ENCODE data around the gene RIPOR2.

DNA sequence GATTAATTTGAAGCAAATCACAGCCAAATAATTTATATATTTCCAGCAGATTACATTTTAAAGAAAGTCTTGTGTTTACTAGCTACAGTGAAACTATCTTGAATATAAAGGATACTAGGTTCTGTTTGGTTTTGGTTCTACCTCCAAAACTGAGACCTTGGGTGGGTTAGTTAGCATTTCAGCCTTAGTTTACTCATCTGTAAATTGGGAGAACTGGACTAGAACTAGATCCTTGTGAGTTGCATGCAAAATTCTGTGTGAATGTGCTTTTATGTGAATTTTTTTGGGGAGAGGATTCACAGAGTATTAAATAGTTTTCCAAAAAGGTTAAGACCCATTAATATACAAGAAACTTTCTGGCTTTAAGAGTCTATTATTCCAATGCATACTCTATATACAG lies 156.9 kb downstream of the RIPOR2 start:
- TF ChIP-seq ZNF10 (tag by site-specific recombination; IDR thresholded peaks at IDR 0.05) (no peak), BCL11A (tag by site-specific recombination; IDR thresholded peaks at IDR 0.05; ENCODE audit: low read depth) (no peak), ZNF138 (tag by site-specific recombination; IDR thresholded peaks at IDR 0.05; ENCODE audit: borderline replicate concordance) (no peak), CTCF (tag by site-specific recombination; IDR thresholded peaks at IDR 0.05) (no peak), ZNF624 (tag by site-specific recombination; IDR thresholded peaks at IDR 0.05) (no peak), ZNF354C (tag by site-specific recombination; IDR thresholded peaks at IDR 0.05; ENCODE audit: borderline replicate concordance, low read depth) (no peak), ZNF660 (tag by site-specific recombination; IDR thresholded peaks at IDR 0.05) (no peak), ZSCAN23 (tag by site-specific recombination; IDR thresholded peaks at IDR 0.05) (no peak)
- TF ChIP-seq, protein P1, sequence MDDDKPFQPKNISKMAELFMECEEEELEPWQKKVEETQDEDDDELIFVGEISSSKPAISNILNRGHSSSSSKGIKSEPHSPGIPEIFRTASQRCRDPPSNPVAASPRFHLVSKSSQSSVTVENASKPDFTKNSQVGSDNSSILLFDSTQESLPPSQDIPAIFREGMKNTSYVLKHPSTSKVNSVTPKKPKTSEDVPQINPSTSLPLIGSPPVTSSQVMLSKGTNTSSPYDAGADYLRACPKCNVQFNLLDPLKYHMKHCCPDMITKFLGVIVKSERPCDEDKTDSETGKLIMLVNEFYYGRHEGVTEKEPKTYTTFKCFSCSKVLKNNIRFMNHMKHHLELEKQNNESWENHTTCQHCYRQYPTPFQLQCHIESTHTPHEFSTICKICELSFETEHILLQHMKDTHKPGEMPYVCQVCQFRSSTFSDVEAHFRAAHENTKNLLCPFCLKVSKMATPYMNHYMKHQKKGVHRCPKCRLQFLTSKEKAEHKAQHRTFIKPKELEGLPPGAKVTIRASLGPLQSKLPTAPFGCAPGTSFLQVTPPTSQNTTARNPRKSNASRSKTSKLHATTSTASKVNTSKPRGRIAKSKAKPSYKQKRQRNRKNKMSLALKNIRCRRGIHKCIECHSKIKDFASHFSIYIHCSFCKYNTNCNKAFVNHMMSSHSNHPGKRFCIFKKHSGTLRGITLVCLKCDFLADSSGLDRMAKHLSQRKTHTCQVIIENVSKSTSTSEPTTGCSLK (tag by site-specific recombination; IDR thresholded peaks at IDR 0.05), result no peak
- TF ChIP-seq, protein P2, sequence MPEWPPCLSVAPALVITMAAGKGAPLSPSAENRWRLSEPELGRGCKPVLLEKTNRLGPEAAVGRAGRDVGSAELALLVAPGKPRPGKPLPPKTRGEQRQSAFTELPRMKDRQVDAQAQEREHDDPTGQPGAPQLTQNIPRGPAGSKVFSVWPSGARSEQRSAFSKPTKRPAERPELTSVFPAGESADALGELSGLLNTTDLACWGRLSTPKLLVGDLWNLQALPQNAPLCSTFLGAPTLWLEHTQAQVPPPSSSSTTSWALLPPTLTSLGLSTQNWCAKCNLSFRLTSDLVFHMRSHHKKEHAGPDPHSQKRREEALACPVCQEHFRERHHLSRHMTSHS (tag by site-specific recombination; IDR thresholded peaks at IDR 0.05), result no peak

All from HEK293 (cell line).